GM04503 (cell line): ENCODE data around the gene TBL1XR1.
A peak's percentile ranks its signal among the peaks of the same experiment; 100 is the strongest.
"Not testable (repeated sequence)": the region's sequence is repeated elsewhere in the genome, so short reads cannot be mapped to it uniquely, and the experiment has no call there.

ENCODE experiments used
- DNase-seq: peaks from one replicate; pipeline ENCODE4 v3.0.0-alpha.2; 2012; ENCODE audit warnings: low read depth

The TBL1XR1 gene

DNA sequence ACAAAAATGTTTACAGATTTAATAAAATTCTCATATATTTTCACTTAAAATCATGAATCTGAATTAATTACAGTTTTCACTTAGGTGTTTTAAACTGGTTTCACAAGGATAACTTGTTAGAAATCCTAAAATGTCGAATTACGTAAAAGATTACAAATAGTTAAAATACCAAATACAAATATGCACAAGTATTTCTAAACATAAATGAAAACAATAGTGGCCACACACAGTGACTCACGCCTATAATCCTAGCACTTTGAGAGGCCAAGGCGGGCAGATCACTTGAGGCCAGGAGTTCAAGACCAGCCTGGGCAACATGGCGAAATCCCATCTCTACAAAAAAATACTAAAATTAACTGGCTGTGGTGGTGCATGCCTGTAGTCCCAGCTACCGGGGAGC lies 10.9 kb upstream of the TBL1XR1 start:
- no peak for DNase-seq

DNA sequence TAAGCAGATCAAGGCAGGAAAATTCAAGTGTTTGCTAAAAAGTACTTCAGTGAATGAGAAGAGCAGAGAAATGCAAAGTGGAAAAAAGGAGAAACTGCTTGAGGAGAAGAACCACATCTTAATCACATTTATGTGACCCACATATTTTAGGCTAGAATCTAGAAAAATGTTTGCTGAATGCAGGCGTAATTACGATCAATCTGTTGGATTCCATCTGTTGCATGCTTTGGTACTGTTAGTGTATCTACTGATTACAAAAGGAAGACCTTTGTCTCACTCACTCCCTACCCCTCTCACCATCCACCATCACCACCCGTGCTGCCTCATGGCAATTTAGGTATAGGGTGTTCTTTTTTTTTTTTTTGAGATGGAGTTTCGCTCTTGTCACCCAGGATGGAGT lies 9.7 kb upstream of the TBL1XR1 start:
- DNase-seq = no peak

DNA sequence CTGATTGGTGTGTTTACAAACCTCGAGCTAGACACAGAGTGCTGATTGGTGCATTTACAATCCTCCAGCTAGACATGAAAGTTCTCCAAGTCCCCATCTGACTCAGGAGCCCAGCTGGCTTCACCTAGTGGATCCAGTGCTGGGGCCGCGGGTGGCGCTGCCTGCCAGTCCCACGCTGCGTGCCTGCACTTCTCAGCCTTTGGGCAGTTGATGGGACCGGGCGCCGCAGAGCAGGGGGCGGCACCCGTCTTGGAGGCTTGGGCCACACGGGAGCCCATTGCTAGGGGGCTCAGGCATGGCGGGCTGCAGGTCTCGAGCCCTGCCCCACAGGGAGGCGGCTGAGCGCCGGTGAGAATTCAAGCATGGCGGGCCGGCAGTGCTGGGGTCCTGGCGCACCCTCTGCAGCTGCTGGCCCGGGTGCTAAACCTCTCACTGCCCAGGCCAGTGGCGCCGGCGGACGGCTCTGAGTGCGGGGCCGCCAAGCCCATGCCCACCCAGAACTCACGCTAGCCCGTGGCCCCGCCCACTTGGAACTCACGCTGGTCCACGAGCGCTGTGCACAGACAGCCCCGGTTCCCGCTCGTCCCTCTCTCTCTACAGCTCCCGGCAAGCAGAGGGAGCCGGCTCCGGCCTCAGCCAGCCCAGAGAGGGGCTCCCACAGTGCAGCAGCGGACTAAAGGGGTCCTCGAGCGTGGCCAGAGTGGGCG lies 6.6 kb upstream of the TBL1XR1 start:
- DNase-seq = no peak

DNA sequence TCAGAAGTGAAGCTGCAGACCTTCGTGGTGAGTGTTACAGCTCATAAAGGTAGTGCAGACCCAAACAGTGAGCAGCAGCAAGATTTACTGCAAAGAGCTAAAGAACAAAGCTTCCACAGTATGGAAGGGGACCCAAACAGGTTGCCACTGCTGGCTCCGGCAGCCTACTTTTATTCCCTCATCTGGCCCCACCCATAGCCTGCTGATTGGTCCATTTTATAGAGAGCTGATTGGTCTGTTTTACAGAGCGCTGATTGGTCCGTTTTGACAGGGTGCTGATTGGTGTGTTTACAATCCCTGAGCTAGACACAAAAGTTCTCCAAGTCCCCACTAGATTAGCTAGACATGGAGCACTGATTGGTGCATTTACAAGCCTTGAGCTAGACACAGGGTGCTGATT lies 5.7 kb upstream of the TBL1XR1 start:
- DNase-seq = not testable (repeated sequence)

DNA sequence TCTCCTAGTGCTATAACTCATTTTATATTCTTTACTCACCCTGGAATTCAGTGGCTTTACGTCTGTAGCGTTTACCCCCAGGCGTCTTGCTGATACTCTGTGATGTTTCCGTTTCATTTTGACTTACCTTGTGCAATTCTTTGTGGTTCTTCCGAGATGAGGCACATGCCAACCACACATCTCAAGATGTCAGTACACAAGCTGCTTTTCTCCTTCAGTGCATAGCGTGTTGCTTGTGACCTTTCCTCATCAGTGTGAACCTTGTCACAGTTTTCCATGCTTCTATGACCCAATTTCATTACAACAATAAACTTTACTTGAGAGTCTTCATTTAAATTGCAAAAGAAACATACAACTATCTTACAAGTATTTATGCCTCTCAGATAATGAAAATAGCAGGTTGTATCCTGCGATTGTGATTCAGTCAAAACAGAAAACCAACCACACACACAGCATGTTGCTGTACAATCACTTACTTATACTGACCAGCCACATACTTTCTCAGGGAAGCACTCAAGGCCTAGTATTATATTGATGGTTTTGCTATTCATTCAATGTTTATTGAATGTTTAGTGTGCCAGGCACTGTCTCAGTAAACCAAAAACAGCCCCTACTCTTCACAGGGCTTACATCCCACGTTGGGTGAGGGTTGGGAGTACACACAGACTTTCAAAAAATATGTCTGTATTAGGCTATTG lies 4.6 kb upstream of the TBL1XR1 start:
- DNase-seq = no peak

DNA sequence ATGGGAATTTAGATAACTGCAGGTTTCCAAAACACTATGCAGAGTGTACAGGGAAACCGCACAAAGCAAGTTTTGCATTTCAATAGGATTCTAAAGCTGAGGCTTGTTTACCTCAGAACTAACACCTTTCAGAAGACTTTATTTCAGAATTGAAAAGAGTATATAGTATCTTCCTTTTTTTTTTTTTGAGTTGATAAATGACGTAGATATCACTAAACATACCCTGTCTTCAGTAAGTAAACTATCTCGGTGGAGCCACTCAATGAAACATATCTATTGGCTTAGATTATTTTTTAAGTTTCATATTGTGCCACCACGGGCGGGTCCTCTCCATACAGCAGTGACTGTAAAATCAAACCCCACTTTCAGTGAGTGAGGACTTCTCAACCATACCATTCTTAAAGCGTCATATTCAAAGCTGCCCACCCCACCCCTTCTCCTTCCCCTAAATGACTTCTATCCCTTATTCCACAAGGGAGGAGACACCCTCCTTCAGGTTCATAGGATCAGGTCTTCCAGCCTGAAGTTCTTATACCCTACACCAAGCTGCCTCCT lies 2.0 kb upstream of the TBL1XR1 start:
- no peak for DNase-seq

DNA sequence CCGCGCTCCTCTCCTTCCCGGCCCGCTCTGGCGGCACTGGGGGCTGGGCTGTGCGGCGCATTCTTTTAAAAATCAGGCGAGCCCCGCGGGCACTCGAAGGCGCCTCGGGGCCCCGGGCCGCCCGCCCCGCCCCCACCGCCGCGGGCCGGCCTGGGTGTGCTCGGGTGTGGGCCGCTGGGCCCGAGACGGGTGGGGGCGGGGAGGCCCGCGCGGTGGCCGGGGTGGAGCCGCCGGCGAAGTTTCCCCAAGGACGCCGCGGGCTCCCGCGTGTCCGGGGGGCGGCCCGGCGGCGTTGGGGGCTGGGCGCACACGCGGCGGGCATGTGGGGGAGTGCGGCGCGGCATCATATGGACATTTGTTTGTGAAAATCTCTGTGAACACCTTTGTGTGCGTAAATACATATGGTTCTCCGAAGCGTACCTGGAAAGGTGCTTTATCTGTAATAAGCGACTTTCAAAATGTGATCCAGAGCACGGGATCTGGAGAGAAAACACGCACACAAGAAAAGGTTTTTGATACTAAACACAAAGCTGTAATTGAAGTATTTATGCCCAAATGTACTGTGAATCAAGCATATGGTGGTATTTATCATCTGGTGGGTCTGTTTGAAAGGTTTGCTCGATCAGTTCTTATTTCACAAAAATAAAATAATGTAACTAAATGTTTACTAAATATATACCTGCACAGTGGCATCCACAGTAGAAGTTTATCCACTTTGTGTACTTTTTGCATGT lies 612 bp upstream of the TBL1XR1 start:
- DNase-seq = no peak

DNA sequence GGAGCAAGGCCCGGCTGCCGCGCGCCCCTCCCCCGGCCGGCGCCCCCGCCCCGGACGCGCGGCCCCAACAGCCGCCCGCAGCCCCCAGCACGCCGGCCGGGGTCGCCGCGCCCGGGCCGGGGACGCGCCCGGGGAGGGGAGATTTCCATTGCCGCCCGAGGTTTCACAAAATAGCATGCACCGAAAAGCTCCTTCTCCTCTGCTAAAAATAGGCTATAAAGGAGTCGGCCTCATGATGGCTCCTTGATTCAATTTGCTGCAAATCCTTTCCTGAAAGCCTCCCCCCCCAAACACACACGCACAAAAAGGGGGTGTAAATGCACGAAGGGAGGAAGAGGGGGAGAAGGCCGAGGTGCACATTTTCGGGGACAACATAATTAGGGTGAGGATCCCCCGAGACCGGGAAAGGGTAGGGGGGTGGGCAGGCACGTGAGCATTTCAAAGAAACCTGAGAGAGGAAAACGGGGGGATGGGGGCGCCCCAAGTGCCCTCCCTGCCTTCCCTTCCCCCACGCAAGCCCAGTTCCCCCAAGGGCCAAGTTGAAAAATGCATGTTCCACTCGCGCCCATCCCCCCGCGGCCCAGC lies 734 bp downstream of the TBL1XR1 start:
- DNase-seq = no peak

DNA sequence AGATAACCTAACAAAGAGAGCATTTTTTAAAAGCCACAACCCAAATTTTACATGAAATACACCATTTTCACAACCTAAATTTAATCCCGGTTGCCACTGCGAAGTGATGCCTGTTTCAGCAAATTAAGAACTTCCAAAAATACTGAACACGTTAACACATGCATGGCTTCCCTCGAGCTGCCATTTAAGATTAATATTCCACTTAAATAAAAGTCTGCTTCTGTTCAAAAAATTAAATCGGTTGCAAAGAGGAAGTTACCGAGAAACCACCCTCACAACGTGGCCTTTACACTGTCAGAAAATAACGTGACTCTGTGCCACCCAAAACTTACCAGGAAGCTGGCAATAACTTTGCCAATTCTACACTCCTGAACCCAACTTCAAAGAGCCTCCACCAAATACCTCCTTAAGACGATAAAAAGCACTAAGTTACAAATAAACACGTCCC lies 1.2 kb downstream of the TBL1XR1 start:
- DNase-seq = no peak

DNA sequence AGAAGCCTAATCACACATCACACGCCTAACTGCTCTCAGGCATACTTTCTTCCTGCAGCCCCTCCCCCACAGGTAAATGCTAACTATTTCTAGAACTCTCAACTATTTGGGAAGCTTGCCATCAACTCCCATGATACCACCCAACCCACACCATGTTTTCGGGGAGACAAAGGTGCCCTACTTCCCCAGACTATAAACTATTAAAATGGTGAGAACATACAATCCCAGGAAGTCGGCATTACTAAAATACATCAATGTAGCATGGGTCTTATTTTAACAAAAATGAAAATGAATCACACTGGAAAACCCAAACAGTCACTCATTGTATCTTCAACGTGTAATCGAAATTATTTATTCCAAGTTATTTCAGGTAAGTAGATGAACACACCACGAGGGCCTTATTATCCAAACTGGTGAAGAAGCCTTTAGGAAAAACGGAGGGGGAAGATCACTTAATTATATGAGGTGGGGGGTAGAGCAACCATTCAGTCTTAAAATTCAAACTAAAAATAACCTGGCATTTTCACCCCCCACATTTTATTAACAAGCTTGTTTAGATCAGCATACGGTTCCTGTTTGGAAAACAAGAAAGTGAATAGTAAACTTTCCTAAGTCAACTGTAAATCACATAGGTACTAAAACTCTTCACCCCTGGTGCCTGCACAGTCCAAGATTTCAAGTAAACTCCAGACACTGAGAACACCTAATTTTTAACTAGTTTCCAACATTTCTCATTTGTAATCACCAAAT lies 1.9 kb downstream of the TBL1XR1 start:
- DNase-seq = no peak

DNA sequence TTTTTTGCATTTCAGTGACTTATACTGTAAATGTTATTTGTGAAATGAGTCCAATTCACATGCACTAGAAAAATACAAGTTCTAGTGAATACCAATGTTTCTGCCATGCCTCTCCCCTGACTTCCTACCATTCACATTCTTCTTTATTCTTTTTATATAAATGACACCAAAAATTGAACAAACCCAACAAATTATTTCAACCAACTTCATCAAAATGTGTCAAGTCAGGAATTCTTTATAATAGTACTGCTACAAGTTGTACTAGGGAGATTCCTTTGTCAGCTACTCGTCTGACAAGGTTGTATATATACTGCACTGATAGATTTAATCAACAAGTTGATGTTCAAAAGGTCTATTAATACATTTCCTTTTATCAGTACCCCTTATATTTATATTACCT lies 3.0 kb downstream of the TBL1XR1 start:
- no peak for DNase-seq

DNA sequence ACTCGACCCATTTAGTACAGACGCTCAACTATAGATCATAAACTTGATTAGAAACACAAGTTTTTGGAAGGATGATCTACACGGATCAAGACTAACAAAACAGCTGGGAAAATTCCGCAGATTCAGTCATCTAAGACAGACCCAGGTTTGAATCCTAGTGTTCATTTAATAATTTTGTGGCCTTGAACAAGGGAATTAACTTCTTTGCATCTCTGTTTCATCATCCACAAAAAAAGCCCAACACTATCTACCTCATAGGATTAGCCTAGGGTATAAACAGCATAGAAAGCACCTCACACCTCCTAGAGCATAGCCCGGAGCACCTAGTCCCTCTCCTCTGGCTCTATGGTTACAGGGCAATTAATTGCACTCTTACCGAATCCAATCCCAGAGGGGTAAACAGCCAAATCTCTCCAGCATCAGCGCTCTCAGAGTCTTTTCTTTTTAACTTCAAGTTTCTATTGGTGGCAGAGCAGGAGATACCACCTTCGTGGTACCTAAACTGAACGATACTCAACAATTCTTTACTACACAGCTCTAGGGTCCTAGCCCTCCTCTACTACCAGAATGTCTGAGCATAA lies 3.5 kb downstream of the TBL1XR1 start:
- no peak for DNase-seq

DNA sequence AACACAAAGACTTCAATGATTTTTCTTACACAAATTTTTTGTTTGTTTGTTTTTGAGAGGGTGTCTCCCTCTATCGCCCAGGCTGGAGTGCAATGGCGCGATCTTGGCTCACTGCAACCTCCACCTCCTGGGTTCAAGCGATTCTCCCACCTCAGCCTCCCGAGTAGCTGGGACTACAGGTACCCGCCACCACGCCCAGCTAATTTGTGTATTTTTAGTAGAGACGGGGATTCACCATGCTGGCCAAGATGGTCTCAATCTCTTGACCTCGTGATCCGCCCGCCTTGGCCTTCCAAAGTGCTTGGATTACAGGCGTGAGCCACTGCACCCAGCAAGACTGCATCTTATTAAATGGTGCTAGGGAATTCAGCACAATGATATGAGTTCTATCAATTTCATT lies 4.0 kb downstream of the TBL1XR1 start:
- not testable (repeated sequence) for DNase-seq

DNA sequence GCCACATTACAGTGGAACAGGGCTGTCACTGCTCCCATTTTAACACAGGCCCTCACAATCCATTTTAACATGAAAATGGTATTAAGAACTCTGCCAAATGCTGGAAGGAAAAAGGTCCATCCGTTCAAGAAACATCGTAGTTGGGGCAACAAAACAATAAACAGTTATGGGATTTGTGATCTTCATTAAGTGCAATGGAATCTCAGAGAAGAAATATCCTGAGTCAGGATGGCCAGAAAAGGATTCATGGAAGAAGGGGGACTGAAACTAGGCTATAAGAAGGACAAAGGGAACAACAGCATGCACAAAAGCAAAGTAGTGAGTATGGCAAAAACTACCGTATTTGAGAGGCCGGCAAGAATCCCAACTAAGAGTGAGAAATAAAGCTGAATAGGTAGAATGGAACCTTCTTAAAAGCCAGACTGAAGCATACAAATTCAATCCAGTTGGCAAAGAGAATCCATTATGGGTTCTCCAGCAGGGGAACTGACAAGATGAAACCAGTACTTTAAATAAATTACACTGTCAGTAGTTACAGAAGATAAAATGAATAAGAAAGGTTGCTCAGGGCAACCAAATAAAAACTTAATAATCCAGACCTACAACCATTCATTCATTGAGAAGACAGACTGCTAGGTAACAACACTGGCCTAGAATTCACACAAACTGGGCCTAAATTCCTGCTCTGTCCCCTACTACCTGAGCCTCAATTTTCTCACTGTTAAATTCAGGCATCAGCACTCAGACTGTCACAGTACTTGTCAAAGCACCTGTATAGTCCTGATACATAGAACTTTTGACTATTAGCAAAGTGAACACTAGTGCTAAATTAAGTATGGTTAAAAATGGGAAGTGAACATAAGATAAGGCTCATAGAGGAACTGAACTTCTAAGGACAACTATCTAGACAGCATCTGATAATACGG lies 6.3 kb downstream of the TBL1XR1 start:
- DNase-seq = peak; percentile 52

DNA sequence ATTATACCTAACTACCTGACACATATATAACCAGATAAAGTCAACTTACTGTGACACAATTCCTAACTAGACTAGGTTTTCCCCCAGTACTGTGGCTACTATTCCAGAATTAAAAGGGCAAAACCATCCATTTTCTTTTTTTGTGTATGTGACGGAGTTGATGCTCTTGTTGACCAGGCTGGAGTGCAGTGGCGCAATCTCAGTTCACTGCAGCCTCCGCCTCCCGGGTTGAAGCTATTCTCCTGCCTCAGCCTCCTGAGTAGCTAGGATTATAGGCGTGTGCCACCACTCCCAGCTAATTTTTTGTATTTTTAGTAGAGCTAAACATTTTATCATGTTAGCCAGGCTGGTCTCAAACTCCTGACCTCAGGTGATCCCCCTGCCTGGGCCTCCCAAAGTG lies 7.1 kb downstream of the TBL1XR1 start:
- DNase-seq = not testable (repeated sequence)

DNA sequence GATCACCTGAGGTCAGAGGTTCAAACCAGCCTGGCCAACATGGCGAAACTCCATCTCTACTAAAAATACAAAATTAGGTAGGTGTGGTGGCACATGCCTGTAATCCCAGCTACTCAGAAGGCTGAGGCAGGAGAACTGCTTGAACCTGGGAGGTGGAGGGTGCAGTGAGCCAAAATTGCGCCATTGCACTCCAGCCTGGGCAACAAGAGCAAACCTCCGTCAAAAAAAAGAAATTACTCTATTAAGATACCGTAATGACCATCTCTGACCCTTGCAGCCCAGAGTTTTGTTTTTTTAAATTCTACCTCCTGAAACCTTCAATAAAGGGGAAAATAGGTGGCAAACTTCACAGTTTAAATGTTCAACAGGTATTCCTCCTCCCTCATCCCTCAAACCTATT lies 9.0 kb downstream of the TBL1XR1 start:
- DNase-seq = not testable (repeated sequence)

DNA sequence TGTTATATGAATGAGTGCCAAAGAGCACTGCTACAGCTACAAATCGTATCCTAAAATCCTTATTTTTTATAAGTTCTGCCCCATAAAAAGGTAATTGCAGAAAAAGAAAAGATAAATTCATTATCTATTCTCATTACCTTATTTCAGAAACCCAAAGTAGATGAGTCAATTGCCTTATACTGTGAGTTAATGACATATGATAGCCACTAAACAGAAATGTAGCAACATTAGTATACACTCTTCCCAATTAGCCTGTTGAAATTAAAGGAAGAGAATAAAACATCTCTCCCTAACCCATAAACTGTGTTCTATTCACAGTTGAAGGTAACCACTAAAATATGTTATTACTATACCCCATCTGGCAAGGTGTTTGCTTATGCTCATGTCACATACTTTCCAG lies 11.0 kb downstream of the TBL1XR1 start:
- no peak for DNase-seq

DNA sequence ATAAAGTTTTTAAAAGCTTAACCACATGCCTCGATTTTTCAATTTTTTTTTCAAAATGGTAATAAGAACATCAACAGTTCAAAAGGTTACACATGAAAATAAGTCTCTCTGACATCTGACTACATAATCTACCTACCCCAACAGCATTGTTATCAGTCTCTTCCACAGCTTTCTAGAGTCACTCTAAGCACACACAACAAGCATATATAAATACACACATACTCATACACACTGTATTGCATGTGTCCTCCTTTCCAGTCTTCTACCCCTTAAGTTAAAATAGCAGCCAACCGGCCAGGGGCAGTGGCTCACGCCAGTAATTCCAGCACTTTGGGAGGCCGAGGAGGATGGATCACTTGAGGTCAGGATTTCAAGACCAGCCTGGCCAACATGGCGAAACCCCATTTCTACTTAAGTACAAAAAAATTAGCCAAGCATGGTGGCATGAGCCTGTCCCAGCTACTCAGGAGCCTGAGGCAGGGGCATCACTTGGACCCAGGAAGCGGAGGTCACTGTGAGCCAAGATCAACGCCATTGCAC lies 12.2 kb downstream of the TBL1XR1 start:
- no peak for DNase-seq

DNA sequence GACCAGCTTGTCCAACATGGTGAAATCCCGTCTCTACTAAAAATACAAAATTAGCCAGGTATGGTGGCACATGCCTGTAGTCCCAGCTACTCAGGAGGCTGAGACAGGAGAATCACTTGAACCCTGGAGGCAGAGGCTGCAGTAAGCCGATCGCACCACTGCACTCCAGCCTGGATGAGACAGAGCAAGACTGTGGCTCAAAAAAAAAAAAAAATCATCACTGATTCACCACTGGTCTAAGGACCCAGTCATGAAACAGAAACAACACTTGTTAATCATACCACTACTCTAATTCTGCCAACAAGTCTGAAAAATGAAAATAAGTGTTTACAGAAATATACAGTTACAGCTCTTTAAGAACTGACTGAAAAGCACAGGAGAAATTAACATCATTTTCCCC lies 12.7 kb downstream of the TBL1XR1 start:
- not testable (repeated sequence) for DNase-seq

DNA sequence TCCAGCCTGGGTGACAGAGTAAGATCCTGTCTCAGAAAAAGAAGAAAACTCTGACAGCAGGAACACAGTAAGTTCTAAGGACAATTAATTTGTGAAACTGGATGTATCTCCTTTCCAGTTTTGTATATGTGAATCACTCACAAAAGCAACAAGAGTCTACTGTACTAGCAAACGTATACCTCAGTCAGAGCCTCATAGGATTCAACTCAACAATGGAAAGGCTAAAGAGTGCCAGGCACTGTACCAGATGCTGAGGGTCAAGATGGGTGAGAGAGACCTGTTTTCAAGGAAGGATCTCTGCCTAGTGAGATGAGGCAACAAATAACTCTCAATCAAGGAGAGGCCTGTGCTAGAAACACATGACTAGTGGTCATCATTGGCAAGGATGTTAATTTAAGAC lies 14.9 kb downstream of the TBL1XR1 start:
- no peak for DNase-seq
